GM13977 (cell line): ENCODE data around the gene TSSK1B.

ENCODE experiments used
- DNase-seq: peaks from one replicate; pipeline ENCODE4 v3.0.0; 2012; ENCODE audit warnings: low spot score
- CTCF ChIP-seq: IDR thresholded peaks from 2 replicates; pipeline ENCODE4 v1.5.1; 2012; ENCODE audit warnings: mild to moderate bottlenecking, control low read depth; ENCODE audit not compliant: insufficient read depth; ENCODE audit errors: extremely low read depth, missing control alignments
- in situ Hi-C: fragments of 300-500 bp; cut with MboI; formaldehyde crosslinking; loops from one replicate; pipeline ENCODE4 v1.12.0; 2022; ENCODE audit warnings: low sequenced_read_pairs, low pct_unique_long_range_greater_than_20kb, mixed read lengths, inconsistent platforms; ENCODE audit not compliant: unreplicated experiment

TSSK1B gene

DNA sequence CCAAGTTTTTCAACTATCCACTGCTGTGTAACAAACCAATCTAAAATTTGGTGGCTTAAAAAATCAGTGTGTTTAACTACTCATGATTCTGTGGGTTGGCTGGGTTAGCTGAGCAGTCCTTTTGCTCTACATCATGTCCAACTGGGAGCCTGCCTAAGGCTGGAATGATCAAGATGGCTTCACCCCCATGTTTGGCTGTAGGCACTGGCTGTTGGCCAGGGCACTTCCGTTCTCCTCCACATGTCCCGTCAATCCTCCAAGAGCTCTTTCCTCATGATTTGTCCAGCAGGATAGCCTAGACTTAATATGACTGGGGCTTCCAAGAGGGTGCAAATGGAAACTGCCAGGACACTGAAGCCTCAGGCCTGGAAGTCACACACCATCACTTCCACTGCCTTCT lies 17.0 kb upstream of the TSSK1B start:
- in situ Hi-C loops = no loop called here
- no peak for TF ChIP-seq CTCF
- no peak for DNase-seq

DNA sequence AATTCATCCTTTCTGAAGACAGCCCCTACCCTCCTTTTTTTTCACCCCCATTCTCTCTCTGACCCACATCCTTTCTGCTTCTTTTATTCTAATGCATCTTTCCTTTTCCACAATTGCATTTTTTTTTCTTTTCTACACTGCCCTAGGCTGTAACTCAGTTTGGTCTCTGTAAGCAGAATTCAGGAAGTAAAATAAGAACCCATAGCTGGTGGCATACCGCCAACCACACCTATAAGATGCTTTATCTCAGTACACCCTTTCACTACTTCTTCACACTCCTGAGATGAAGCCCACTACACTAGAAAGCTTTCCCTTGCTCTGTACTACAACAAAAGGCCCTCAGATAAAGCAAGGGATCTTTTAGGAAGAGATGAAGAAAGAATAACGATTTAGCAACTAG lies 16.1 kb upstream of the TSSK1B start:
- no peak for DNase-seq

DNA sequence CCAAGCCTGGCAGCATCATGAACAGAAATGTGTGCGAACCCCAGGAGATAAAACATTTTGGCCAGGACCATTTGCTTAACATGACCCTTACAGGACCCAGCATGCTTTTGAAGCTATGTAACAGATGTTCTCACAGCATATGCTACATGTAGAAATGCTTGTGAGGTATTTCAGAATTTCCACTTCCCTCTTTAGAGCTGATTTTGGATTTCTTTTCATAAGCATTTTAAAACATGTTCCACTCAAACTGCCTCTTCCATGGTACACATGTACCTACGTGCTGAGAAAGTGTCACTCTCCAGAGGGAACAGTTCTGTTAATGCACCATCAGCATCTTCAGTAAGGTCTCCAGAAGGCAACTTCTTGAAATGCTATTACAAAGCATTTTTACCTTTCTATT lies 15.7 kb upstream of the TSSK1B start:
- TF ChIP-seq CTCF = no peak
- DNase-seq = no peak
- in situ Hi-C loops = no loop called here

More for the DNA sequence above, 16.1 kb upstream of the TSSK1B start:
- in situ Hi-C loops = no loop called here
- TF ChIP-seq CTCF = no peak

- TF ChIP-seq CTCF = no peak
- no peak for DNase-seq
- in situ Hi-C loops = no loop called here
Measured at GRCh38 chr5:113448252-113448651, 13.5 kb upstream of the TSSK1B start.

DNA sequence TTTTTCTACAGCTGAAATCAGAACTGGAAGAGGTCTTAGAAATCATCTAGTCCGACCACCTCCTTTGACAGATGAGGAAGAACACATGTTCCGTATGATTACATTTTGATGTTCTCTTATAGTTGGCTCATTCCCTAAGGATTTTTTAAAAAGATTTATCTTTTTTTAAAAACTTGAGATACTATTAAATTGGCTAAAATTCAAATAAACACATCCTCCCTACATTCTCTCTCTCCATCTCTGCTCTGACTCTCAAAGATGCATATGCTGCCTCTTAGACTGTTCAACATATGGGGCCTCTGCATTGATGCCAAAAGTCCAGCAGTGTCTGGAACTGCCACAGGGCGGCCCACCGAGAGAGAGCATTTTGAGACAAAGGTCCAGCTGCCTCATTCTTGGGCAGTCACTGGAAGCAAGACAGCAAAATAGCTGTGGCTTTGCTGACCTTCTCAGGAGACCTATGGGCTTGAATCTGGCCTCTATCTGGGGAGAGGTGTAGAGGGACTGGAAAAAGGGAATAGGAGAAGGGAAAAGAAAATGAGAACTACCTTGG lies 12.8 kb upstream of the TSSK1B start:
- in situ Hi-C loops = no loop called here
- TF ChIP-seq CTCF = no peak
- DNase-seq = no peak

GRCh38 chr5:113446358-113446927 lies 11.7 kb upstream of the TSSK1B start:
- DNase-seq = no peak
- in situ Hi-C loops = no loop called here
- TF ChIP-seq CTCF = no peak
